HEK293 (cell line): ENCODE measurements around the gene PPM1L.

Source experiments
- CTCF ChIA-PET: fragments of 350-600 bp; formaldehyde crosslinking; extraction: SDS; loops from one replicate; lab custom pipeline; 2021; ENCODE audit warnings: antibody characterized with exemption; lab: Yijun Ruan, JAX
- POLR2A ChIA-PET: fragments of 300-600 bp; formaldehyde crosslinking; extraction: SDS; loops from one replicate; lab custom pipeline; 2020; ENCODE audit warnings: antibody characterized with exemption, inconsistent platforms; lab: Yijun Ruan, JAX
- H3K27ac ChIP-seq: fragments of 200-500 bp; sonication (Bioruptor generic); 2 replicates; pipeline ENCODE4 v1.5.1; 2014; ENCODE audit warnings: low read depth, low read length, control low read depth, inconsistent platforms; ENCODE audit errors: extremely low read depth
- H3K36me3 ChIP-seq, 2 experiments: fragments of 200-500 bp in 1 of 2; sonication (Bioruptor generic) in 1 of 2; 1 replicate in 1 of 2; 2 replicates in 1 of 2; pipeline ENCODE4 v1.5.1; 2014 to 2017; ENCODE audit warnings: inconsistent platforms in 2 of 2, low read length in 2 of 2; ENCODE audit not compliant: control insufficient read depth in 2 of 2, insufficient read depth in 1 of 2
- H3K4me1 ChIP-seq: fragments of 200-500 bp; sonication (Bioruptor generic); 2 replicates; pipeline ENCODE4 v1.5.1; 2014; ENCODE audit warnings: mild to moderate bottlenecking, low read length, inconsistent platforms; ENCODE audit not compliant: control insufficient read depth, insufficient read depth
- H3K4me3 ChIP-seq: 2 replicates; pipeline ENCODE4 v1.5.1; 2011; ENCODE audit warnings: low read depth, mild to moderate bottlenecking, control low read depth, low read length, moderate library complexity
- H3K9me3 ChIP-seq: fragments of 200-500 bp; sonication (Bioruptor generic); 2 replicates; pipeline ENCODE4 v1.5.1; 2014; ENCODE audit warnings: low read depth, low read length, inconsistent platforms; ENCODE audit not compliant: control insufficient read depth, insufficient read depth
- KLF1 ChIP-seq: fragments of 450-650 bp; formaldehyde crosslinking; IDR thresholded peaks from 2 replicates; pipeline ENCODE4 v1.5.1; 2016; ENCODE audit warnings: missing biosample characterization, missing genetic modification characterization
- MEIS1 ChIP-seq: sonication (generic); formaldehyde crosslinking; IDR thresholded peaks from 2 replicates; pipeline ENCODE4 v1.8.1; 2022; ENCODE audit warnings: missing genetic modification reagents, mild to moderate bottlenecking, borderline replicate concordance
- ZBTB21 ChIP-seq: fragments of 450-650 bp; formaldehyde crosslinking; IDR thresholded peaks from 2 replicates; pipeline ENCODE4 v1.5.1; 2017; ENCODE audit warnings: missing biosample characterization, missing genetic modification characterization
- ZBTB48 ChIP-seq: fragments of 450-650 bp; formaldehyde crosslinking; IDR thresholded peaks from 2 replicates; pipeline ENCODE4 v1.5.1; 2016; ENCODE audit warnings: missing biosample characterization, missing genetic modification characterization
- ZFP37 ChIP-seq: fragments of 450-650 bp; formaldehyde crosslinking; IDR thresholded peaks from 2 replicates; pipeline ENCODE4 v1.5.1; 2016; ENCODE audit warnings: missing biosample characterization, missing genetic modification characterization
- ZNF114 ChIP-seq: fragments of 450-650 bp; formaldehyde crosslinking; IDR thresholded peaks from 2 replicates; pipeline ENCODE4 v1.5.0; 2017; ENCODE audit warnings: missing biosample characterization, missing genetic modification characterization
- ZNF121 ChIP-seq: fragments of 450-650 bp; formaldehyde crosslinking; IDR thresholded peaks from 2 replicates; pipeline ENCODE4 v1.5.1; 2016; ENCODE audit warnings: missing biosample characterization, missing genetic modification characterization
- ZNF280D ChIP-seq: fragments of 450-650 bp; formaldehyde crosslinking; IDR thresholded peaks from 2 replicates; pipeline ENCODE4 v1.5.1; 2016; ENCODE audit warnings: missing biosample characterization, missing genetic modification characterization
- ZNF366 ChIP-seq: fragments of 450-650 bp; formaldehyde crosslinking; conservative IDR thresholded peaks from 2 replicates; pipeline ENCODE4 v1.5.1; 2016; ENCODE audit warnings: missing biosample characterization, missing genetic modification characterization
- ZNF394 ChIP-seq: fragments of 450-650 bp; formaldehyde crosslinking; IDR thresholded peaks from 2 replicates; pipeline ENCODE4 v1.5.1; 2016; ENCODE audit warnings: missing biosample characterization, missing genetic modification characterization, mild to moderate bottlenecking, moderate library complexity, borderline replicate concordance
- ZNF701 ChIP-seq: fragments of 450-650 bp; formaldehyde crosslinking; IDR thresholded peaks from 2 replicates; pipeline ENCODE4 v1.5.1; 2016; ENCODE audit warnings: missing biosample characterization, missing genetic modification characterization
- ZNF76 ChIP-seq: fragments of 450-650 bp; formaldehyde crosslinking; IDR thresholded peaks from 2 replicates; pipeline ENCODE4; 2016; ENCODE audit warnings: low read depth, missing biosample characterization, missing genetic modification characterization, borderline replicate concordance
- ZNF776 ChIP-seq: fragments of 450-650 bp; formaldehyde crosslinking; IDR thresholded peaks from 2 replicates; pipeline ENCODE4 v1.5.0; 2017; ENCODE audit warnings: missing biosample characterization, missing genetic modification characterization, borderline replicate concordance
- ZNF837 ChIP-seq: fragments of 450-650 bp; formaldehyde crosslinking; IDR thresholded peaks from 2 replicates; pipeline ENCODE4 v1.5.1; 2016; ENCODE audit warnings: missing biosample characterization, missing genetic modification characterization
- ZXDB ChIP-seq: fragments of 450-650 bp; formaldehyde crosslinking; IDR thresholded peaks from 2 replicates; pipeline ENCODE4 v1.5.1; 2016; ENCODE audit warnings: missing biosample characterization, missing genetic modification characterization
- TF ChIP-seq, protein P1 (sequence below): fragments of 450-650 bp; formaldehyde crosslinking; IDR thresholded peaks from 2 replicates; pipeline ENCODE4 v1.5.1; 2016; ENCODE audit warnings: missing biosample characterization, missing genetic modification characterization, borderline replicate concordance
- TF ChIP-seq, protein P2 (sequence below): fragments of 450-650 bp; formaldehyde crosslinking; IDR thresholded peaks from 2 replicates; pipeline ENCODE4 v1.5.1; 2016; ENCODE audit warnings: missing biosample characterization, missing genetic modification characterization, borderline replicate concordance
- TF ChIP-seq, protein P3 (sequence below): fragments of 450-650 bp; IDR thresholded peaks from 2 replicates; pipeline ENCODE4 v1.5.1; 2018; ENCODE audit warnings: missing biosample characterization, mild to moderate bottlenecking, missing genetic modification characterization

Gene PPM1L

DNA sequence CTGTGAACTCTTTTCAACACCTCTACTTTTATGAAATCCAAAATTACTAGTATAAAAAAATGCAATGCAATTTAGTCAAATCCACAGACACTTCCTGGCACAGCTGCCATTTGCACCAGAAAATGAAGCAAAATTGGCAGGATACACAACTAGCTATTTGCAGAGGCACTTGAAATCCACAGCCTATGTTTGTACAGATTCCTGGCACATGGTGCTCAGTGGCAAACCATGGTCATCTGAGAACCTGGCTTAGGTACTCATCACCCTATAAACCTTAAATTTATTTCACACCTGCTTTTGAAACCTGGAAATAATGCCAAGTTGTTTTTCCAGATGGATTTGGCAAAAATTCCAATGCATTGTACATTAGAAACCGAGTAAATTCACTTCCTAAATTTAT, 20.2 kb upstream of the PPM1L start:
- peaks cover 4% of the 10 kb centered on the region for H3K4me1 ChIP-seq
- no peaks in the 10 kb centered on the region for H3K36me3 ChIP-seq
- H3K27ac ChIP-seq: no peak overlapping the region
- no peak overlapping the region for H3K4me3 ChIP-seq
- ChIA-PET CTCF (no interaction called here), POLR2A (no interaction called here)
- no peak for TF ChIP-seq ZBTB21 (tag by site-specific recombination)
- no peak for TF ChIP-seq ZNF776
- TF ChIP-seq, protein P1, sequence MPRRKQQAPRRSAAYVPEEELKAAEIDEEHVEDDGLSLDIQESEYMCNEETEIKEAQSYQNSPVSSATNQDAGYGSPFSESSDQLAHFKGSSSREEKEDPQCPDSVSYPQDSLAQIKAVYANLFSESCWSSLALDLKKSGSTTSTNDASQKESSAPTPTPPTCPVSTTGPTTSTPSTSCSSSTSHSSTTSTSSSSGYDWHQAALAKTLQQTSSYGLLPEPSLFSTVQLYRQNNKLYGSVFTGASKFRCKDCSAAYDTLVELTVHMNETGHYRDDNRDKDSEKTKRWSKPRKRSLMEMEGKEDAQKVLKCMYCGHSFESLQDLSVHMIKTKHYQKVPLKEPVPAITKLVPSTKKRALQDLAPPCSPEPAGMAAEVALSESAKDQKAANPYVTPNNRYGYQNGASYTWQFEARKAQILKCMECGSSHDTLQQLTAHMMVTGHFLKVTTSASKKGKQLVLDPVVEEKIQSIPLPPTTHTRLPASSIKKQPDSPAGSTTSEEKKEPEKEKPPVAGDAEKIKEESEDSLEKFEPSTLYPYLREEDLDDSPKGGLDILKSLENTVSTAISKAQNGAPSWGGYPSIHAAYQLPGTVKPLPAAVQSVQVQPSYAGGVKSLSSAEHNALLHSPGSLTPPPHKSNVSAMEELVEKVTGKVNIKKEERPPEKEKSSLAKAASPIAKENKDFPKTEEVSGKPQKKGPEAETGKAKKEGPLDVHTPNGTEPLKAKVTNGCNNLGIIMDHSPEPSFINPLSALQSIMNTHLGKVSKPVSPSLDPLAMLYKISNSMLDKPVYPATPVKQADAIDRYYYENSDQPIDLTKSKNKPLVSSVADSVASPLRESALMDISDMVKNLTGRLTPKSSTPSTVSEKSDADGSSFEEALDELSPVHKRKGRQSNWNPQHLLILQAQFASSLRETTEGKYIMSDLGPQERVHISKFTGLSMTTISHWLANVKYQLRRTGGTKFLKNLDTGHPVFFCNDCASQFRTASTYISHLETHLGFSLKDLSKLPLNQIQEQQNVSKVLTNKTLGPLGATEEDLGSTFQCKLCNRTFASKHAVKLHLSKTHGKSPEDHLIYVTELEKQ (tag by site-specific recombination): no peak
- no peak for TF ChIP-seq ZNF76
- no peak for TF ChIP-seq ZNF280D
- TF ChIP-seq ZNF701 (tag by site-specific recombination): no peak
- TF ChIP-seq ZNF366: no peak
- no peak for TF ChIP-seq KLF1 (tag by site-specific recombination)
- TF ChIP-seq ZXDB (tag by site-specific recombination): no peak
- TF ChIP-seq MEIS1 (CRISPR knock-in tag): no peak
- no peak for TF ChIP-seq ZNF837 (tag by site-specific recombination)
- no peak for TF ChIP-seq ZBTB48
- TF ChIP-seq, protein P2, sequence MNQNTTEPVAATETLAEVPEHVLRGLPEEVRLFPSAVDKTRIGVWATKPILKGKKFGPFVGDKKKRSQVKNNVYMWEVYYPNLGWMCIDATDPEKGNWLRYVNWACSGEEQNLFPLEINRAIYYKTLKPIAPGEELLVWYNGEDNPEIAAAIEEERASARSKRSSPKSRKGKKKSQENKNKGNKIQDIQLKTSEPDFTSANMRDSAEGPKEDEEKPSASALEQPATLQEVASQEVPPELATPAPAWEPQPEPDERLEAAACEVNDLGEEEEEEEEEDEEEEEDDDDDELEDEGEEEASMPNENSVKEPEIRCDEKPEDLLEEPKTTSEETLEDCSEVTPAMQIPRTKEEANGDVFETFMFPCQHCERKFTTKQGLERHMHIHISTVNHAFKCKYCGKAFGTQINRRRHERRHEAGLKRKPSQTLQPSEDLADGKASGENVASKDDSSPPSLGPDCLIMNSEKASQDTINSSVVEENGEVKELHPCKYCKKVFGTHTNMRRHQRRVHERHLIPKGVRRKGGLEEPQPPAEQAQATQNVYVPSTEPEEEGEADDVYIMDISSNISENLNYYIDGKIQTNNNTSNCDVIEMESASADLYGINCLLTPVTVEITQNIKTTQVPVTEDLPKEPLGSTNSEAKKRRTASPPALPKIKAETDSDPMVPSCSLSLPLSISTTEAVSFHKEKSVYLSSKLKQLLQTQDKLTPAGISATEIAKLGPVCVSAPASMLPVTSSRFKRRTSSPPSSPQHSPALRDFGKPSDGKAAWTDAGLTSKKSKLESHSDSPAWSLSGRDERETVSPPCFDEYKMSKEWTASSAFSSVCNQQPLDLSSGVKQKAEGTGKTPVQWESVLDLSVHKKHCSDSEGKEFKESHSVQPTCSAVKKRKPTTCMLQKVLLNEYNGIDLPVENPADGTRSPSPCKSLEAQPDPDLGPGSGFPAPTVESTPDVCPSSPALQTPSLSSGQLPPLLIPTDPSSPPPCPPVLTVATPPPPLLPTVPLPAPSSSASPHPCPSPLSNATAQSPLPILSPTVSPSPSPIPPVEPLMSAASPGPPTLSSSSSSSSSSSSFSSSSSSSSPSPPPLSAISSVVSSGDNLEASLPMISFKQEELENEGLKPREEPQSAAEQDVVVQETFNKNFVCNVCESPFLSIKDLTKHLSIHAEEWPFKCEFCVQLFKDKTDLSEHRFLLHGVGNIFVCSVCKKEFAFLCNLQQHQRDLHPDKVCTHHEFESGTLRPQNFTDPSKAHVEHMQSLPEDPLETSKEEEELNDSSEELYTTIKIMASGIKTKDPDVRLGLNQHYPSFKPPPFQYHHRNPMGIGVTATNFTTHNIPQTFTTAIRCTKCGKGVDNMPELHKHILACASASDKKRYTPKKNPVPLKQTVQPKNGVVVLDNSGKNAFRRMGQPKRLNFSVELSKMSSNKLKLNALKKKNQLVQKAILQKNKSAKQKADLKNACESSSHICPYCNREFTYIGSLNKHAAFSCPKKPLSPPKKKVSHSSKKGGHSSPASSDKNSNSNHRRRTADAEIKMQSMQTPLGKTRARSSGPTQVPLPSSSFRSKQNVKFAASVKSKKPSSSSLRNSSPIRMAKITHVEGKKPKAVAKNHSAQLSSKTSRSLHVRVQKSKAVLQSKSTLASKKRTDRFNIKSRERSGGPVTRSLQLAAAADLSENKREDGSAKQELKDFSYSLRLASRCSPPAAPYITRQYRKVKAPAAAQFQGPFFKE: no peak
- TF ChIP-seq ZNF114: no peak
- TF ChIP-seq, protein P3, sequence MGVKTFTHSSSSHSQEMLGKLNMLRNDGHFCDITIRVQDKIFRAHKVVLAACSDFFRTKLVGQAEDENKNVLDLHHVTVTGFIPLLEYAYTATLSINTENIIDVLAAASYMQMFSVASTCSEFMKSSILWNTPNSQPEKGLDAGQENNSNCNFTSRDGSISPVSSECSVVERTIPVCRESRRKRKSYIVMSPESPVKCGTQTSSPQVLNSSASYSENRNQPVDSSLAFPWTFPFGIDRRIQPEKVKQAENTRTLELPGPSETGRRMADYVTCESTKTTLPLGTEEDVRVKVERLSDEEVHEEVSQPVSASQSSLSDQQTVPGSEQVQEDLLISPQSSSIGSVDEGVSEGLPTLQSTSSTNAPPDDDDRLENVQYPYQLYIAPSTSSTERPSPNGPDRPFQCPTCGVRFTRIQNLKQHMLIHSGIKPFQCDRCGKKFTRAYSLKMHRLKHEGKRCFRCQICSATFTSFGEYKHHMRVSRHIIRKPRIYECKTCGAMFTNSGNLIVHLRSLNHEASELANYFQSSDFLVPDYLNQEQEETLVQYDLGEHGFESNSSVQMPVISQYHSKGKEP: no peak
- no peak for TF ChIP-seq ZFP37
- TF ChIP-seq ZNF121: no peak
- TF ChIP-seq ZNF394: no peak
- no peaks in the 10 kb centered on the region for H3K9me3 ChIP-seq
